ENCODE data around the gene EHMT1.
"Not testable (repeated sequence)": the region's sequence is repeated elsewhere in the genome, so short reads cannot be mapped to it uniquely, and the experiment has no call there.

The EHMT1 gene

DNA sequence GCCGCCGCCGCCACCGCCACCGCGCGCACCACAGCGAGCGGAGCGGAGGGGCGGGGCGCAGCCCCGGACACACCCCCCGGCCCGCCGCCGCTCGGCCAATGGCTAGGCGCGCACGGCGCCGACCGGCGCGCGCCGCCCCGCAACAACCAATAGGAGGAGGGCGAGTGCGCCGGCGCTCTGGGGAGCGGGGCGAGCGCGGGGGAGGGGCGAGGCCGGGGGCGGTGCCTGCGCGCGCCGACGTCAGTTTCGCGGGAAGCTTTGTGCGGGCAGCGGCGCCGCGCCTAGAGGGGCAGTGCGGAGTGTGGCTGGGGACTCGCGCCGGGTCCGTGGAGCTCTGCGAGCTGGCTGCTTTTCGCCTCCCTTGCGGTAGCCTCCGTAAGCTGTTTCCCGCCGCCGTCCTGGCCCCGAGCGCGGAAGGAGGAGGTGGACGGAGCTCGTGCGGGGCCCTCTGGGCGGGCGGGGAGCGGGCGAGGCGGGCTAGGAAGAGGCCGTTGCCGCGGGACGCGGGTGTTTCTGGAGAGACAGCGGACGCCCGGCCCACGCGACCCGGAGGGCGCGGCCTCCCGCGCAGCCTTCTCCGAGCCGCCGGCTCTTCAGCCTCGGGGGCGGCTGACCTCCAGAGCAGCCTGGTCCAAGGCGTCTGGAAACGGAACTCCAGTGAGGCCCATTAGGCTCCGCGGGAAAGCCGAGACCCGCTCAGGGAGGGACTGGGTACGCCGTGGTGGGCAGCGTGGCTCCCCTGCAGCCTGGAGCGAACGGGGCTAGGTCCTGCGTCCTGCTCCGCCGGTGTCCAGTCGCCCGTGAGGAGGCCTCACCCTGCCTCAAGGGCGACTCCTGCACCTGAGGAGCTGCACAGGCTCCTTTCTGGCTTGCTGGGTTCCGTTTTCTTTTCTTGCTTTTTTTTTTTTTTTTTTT, 28.1 kb upstream of the EHMT1 start, which contains the start of gene ZMYND19:
Gene ZMYND19 (minus strand): TSS at position 44 of the 915 bp plus-strand sequence. CDS start 249 bp downstream, outside the sequence.
- DNase-seq = peak; percentile 88

DNA sequence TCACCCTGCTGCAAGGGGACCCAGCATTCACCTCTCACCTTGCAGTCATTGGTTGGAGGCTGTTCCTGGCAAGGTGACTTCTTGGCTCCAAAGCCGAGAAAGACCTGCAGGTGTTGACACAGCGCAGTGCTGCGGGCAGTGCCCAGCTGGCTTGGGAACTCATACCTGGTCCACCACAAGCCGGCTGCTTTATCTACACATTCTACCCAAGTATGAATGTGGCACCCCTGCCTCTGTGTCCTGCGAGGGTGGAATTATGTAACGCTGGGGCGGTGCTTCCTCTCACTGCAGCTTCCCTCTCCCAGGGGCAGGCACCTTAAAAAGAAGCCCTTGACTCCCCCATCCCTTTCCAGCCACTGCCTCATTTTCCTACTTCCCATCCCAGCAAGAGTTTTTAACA, 26.0 kb upstream of the EHMT1 start:
- DNase-seq = no peak

- no peak for DNase-seq
Observed at GRCh38 chr9:137593176-137593575, 25.6 kb upstream of the EHMT1 start.

- DNase-seq = not testable (repeated sequence)
Observed at GRCh38 chr9:137596577-137596976, 22.2 kb upstream of the EHMT1 start.

- DNase-seq = no peak
Observed at GRCh38 chr9:137598943-137599342, 19.9 kb upstream of the EHMT1 start.

- DNase-seq = no peak
Observed at GRCh38 chr9:137602661-137603060, 16.1 kb upstream of the EHMT1 start.

- no peak for DNase-seq
Observed at GRCh38 chr9:137603879-137604278, 14.9 kb upstream of the EHMT1 start.

DNA sequence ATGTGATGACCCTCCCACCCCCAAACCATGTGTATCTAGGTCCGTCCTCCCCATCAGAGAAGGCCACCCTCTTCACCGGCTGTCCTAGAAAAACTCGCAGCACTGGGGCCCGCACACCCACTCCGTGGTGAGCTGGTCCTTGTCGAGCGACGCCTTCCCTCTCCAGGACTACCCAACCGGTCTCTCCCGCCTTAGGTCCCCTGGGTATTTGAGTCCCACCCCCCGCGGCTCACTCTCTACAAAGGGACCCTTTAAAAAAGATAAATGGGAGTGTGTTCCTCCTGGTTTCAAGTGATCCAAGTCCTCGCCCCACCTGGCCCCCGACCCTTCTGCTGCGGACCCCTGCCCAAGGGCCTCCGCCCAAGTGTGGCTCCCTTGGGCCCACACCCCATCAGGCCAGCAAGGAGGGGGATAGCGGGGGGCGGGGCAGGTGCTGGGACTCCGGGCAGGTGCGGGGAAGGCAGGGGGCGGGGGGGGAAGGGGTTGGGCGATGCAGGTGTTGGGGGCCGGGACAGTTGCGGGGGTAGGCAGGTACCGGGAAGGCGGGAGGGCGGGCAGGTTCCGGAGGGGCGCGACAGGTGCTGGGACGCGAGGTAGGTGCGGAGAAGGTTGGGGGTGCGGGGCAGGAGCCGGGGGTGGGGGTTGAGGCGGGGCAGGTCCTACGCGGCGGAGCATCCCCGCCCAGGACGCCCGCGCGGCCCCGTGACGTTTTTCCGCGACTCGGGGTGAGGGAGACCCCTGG, 14.3 kb upstream of the EHMT1 start:
- no peak for DNase-seq

DNA sequence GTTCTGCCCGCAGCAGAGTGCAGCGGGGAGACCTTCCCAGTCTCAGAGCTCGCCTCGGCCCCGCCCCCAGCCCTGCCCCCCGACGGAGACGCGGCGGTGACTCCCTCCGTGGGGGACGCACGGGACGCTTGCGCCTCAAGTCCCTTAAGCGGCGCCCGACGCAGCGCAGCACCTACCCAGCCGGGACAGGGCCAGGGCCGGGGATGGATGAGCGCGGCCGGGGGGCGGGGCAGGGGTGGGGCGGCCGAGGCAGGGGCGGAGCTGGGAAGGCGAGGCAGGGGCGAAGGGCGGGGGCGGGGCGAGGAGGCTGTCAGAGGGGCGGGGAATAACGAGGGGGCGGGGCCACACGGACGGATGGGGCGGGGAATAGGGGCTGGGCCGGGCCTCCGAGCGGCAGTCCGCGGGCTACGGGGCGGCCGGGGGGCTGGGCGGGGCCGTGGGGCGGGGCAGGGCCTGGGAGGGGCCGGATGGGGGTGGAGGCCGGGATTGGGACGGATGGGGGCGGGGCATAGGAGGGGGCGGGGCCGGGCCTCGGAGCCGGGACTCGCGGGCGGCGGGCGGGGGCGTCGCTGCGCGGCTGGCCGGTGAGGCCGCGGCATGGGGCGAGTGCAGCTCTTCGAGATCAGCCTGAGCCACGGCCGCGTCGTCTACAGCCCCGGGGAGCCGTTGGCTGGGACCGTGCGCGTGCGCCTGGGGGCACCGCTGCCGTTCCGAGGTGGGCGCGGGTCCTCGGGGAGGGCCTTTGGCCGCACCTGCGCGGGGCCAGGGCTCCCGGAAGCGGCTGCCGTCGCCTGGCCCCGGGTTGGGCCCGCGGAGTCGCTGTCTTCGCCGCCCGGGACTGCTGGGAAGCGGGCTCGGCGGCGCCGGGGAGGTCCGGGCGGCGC, 13.4 kb upstream of the EHMT1 start, which contains the start of gene ARRDC1:
Gene ARRDC1 (plus strand): TSS at position 566 of the 884 bp plus-strand sequence. CDS start 32 bp downstream, at position 598.
- DNase-seq = peak; percentile 92

- no peak for DNase-seq
Observed at GRCh38 chr9:137606005-137606621, 12.7 kb upstream of the EHMT1 start.

DNA sequence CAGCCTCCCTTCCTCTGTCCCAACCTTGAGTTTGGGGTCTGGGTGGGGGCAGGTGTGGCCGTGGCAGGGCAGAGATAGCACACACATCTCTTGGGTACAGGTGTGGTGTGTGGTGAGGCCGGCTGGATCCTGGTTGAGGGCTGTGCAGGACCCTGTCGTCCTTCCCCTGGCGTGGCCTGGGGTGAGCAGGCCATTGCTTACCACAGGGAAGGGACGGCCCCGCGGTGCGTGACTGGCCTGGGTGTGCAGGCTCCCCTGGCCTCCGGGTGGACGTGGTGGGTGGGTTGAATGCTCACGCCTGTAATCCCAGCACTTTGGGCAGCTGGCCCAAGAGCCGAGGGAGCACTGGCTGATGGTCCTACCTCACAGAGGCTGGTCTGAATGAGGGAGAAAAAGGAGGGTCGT, 12.1 kb upstream of the EHMT1 start:
- DNase-seq = no peak

DNA sequence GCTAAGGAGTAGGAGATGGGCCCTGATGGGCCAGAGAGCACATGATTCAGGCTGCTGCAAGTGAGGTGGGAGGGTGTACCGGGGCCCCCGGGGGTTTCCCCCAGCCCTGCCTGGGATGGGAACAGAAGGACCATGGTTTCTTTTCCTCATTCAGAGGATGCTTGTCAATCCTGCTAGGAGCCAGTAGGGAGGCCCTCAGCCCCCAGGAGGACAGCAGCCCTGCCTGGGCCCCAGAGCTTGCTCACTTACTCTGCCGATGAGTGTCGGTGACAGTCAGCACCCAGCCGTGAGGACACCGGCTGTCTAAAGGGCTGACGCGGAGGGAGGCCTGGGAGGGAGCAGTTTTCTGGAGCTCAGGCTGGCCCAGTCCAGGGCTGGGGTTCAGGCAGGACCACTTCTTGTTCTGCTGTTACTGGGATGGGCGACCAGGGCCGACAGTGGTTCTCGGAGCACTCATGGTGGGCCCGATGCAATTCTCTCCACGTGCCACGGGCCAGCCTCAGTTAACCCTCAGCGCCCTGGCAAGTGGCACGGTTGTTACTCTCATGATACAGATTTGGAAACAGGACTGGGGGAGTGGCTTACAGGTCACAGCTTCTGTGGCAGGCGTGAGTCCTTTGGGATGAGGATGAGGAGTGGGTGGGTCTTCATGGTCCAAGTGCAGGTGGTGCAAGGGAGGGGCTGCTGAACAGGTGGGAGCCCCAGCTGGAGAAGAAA, 11.5 kb upstream of the EHMT1 start:
- DNase-seq = no peak

- DNase-seq = no peak
Observed at GRCh38 chr9:137610944-137611343, 7.9 kb upstream of the EHMT1 start.

- DNase-seq = peak; percentile 54
Observed at GRCh38 chr9:137611623-137612609, 6.9 kb upstream of the EHMT1 start.

DNA sequence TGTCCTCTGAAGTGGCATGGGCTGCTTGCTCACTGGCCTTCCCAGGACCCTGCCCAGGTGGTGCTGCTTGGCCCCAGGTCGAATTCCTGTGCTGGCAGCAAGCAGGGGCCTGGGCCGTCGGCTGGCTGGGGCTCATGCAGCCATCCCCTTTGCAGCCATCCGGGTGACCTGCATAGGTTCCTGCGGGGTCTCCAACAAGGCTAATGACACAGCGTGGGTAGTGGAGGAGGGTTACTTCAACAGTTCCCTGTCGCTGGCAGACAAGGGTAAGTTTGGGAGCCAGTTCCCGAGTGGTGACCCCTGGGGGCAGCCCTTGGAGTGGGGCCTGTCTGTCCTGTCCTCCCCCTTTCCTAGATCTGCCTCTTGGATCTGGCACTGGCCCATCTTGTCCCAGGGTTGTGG, 6.1 kb upstream of the EHMT1 start:
- no peak for DNase-seq

DNA sequence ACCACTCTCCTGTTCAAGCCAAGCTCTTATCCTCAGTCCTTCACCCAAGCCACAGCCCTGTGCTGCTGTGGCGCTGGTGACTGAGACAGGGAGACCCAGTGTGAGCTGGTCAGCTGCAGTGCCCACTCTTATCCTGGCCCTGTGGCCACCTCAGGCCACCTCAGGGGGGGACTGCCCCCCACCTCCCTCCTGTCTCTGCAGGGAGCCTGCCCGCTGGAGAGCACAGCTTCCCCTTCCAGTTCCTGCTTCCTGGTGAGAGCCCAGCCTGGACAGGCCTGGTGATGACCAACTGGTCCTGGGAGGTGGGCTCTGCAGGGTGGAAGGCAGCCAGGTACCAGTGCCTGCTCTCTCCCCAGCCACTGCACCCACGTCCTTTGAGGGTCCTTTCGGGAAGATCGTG, 5.5 kb upstream of the EHMT1 start:
- no peak for DNase-seq

DNA sequence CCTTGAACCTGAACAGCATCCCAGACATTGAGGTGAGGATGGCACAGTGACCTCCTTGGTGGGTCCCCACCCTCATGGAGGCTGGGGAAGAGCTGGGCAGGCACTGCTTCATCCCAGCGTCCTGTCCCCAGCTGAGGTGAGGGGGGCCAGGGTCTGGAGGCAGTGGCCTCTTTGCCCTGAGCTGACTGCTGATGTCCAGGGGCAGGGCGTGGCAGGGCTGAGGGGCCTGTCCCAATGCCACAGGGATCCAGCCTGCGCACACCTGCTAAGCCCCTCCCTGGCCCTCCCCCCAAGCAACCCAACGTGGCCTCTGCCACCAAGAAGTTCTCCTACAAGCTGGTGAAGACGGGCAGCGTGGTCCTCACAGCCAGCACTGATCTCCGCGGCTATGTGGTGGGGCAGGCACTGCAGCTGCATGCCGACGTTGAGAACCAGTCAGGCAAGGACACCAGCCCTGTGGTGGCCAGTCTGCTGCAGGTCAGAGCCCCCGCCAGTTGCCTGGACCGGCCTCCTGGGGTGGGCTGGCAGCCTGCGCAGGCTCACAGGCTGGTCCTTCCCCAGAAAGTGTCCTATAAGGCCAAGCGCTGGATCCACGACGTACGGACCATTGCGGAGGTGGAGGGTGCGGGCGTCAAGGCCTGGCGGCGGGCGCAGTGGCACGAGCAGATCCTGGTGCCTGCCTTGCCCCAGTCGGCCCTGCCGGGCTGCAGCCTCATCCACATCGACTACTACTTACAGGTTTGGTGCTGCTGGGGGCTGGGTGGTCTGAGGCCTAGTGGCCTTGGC, 4.9 kb upstream of the EHMT1 start:
- DNase-seq = no peak

GRCh38 chr9:137614631-137615386, 4.0 kb upstream of the EHMT1 start:
- no peak for DNase-seq

DNA sequence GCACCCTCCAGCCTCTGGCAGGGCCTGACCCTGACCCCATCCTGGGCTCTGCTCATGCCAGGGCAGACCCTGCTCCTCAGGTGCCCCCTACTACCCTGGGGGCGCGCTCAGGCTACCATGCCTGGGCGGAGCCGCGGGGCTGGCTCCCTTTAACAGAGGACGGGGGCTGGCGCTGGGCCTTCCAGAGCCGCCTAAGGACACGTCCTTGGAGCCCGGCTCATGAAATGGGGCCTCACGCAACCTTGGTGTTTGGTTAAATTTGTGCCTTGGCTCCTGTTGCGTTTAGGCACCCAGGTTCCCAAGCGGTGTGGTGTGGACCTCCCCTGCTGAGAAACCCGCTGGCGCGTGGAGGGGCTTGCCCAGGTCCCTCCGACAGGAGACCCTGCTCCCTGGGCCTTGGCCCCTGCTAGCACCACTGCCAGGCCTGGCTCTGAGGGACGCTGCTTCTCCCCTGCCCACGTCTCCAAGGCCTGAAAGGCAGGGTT, 3.4 kb upstream of the EHMT1 start:
- DNase-seq = no peak

All from activated naive CD4-positive, alpha-beta T cell treated with Interleukin-2 at 50 U/mL for 16 hours (primary cell).